Activated CD4-positive, alpha-beta memory T cell treated with anti-CD3 and anti-CD28 coated beads for 36 hours (primary cell): ENCODE measurements around the gene ASPG. TPM values are rescaled to one million over a fixed set of nuclear protein-coding genes. Genes with fewer than 3 reads are reported as not detected.

Experiments used
- CTCF ChIA-PET: fragments of 350-600 bp; sonication (Branson Sonifier 250); formaldehyde crosslinking; loops from one replicate; lab custom pipeline; 2021; ENCODE audit warnings: antibody characterized with exemption, inconsistent platforms; lab: Charles Lee
- POLR2A ChIA-PET: fragments of 350-600 bp; sonication (Branson Sonifier 250); formaldehyde crosslinking; loops from one replicate; lab custom pipeline; 2021; ENCODE audit warnings: antibody characterized with exemption; lab: Charles Lee
- DNase-seq: peaks from one replicate; pipeline ENCODE4 v3.0.0-alpha.2; 2020
- H3K27ac Mint-ChIP-seq: one replicate; pipeline ENCODE4 v1.8.0; 2021; ENCODE audit warnings: mixed read lengths
- H3K27me3 Mint-ChIP-seq: one replicate; pipeline ENCODE4 v1.8.0; 2021; ENCODE audit warnings: mixed read lengths
- H3K36me3 Mint-ChIP-seq: one replicate; pipeline ENCODE4 v1.8.0; 2021; ENCODE audit warnings: mixed read lengths
- H3K4me1 Mint-ChIP-seq: one replicate; pipeline ENCODE4 v1.8.0; 2021; ENCODE audit warnings: low read depth, mixed read lengths
- H3K4me3 Mint-ChIP-seq: one replicate; pipeline ENCODE4 v1.8.0; 2021; ENCODE audit warnings: mild to moderate bottlenecking, mixed read lengths
- H3K9me3 Mint-ChIP-seq: one replicate; pipeline ENCODE4 v1.8.0; 2021; ENCODE audit warnings: mixed read lengths
- intact Hi-C: fragments of 100-400 bp; cut with micrococcal nuclease; formaldehyde crosslinking; loops from one replicate; pipeline ENCODE4 v1.15.1; 2023
- total RNA-seq, 2 experiments: library from RNA; stranded (reverse); gene quantifications; one replicate each; pipeline ENCODE4 v1.2.3, GENCODE V29; 2021

Gene ASPG
- total RNA-seq, 2 experiments from 2014 or later: not detected

GRCh38 chr14:104090071-104090748 is 4.7 kb downstream of the ASPG start:
- intact Hi-C loops: loop anchor here (5.0 kb wide), 1 partner anchor 47 kb away; the partner anchor contains the start of gene KIF26A
- DNase-seq: no peak
- ChIA-PET CTCF (no interaction called here), POLR2A (no interaction called here)
- peaks cover 4% of the 10 kb centered on the region for H3K27me3 Mint-ChIP-seq
- no peak overlapping the region for H3K27ac Mint-ChIP-seq
- no peaks in the 10 kb centered on the region for H3K9me3 Mint-ChIP-seq
- peaks cover 5% of the 10 kb centered on the region for H3K4me1 Mint-ChIP-seq
- H3K4me3 Mint-ChIP-seq: no peak overlapping the region
- H3K36me3 Mint-ChIP-seq: no peaks in the 10 kb centered on the region

- Mint-ChIP-seq H3K27me3 (peaks cover 5% of the 10 kb centered on the region), H3K36me3 (no peaks in the 10 kb centered on the region), H3K4me3 (no peak overlapping the region), H3K27ac (no peak overlapping the region), H3K4me1 (peaks cover 5% of the 10 kb centered on the region), H3K9me3 (no peaks in the 10 kb centered on the region)
- intact Hi-C loops: loop anchor here (5.0 kb wide), 1 partner anchor 46 kb away; the partner anchor contains the start of gene KIF26A
- no peak for DNase-seq
- CTCF ChIA-PET: interaction anchor here (3.5 kb wide), 1 partner anchor 13 kb away, joined by 26 read pairs; no protein-coding TSS in a partner anchor
- POLR2A ChIA-PET: no interaction called here
Measured at GRCh38 chr14:104091061-104091926, 5.8 kb downstream of the ASPG start.

- Mint-ChIP-seq H3K4me3 (no peak overlapping the region), H3K36me3 (no peaks in the 10 kb centered on the region), H3K9me3 (no peaks in the 10 kb centered on the region), H3K27me3 (peaks cover 4% of the 10 kb centered on the region), H3K27ac (no peak overlapping the region), H3K4me1 (peaks cover 5% of the 10 kb centered on the region)
- POLR2A ChIA-PET: no interaction called here
- intact Hi-C loops: loop anchor here (5.0 kb wide), 1 partner anchor 45 kb away; the partner anchor contains the start of gene KIF26A
- no peak for DNase-seq
- CTCF ChIA-PET: interaction anchor here (3.5 kb wide), 1 partner anchor 14 kb away, joined by 26 read pairs; no protein-coding TSS in a partner anchor
Measured at GRCh38 chr14:104091927-104092771, 6.6 kb downstream of the ASPG start.

GRCh38 chr14:104092931-104093365 is 7.4 kb downstream of the ASPG start:
- intact Hi-C loops: loop anchor here (5.0 kb wide), 1 partner anchor 44 kb away; the partner anchor contains the start of gene KIF26A
- Mint-ChIP-seq H3K27ac (no peak overlapping the region), H3K9me3 (no peaks in the 10 kb centered on the region), H3K4me3 (no peak overlapping the region), H3K36me3 (no peaks in the 10 kb centered on the region), H3K4me1 (peaks cover 5% of the 10 kb centered on the region), H3K27me3 (peaks cover 3% of the 10 kb centered on the region)
- ChIA-PET POLR2A (no interaction called here), CTCF (interaction anchor here (1.5 to 3.5 kb wide), 3 partner anchors 8 to 471 kb away, joined by 4 to 26 read pairs (median 5); no protein-coding TSS in a partner anchor)
- no peak for DNase-seq

- CTCF ChIA-PET: interaction anchor here (0.7 to 3.5 kb wide), 8 partner anchors 9 to 471 kb away, joined by 3 to 26 read pairs (median 4); no protein-coding TSS in a partner anchor
Measured at GRCh38 chr14:104093366-104094055, 8.0 kb downstream of the ASPG start.

GRCh38 chr14:104094056-104094708 is 8.7 kb downstream of the ASPG start:
- CTCF ChIA-PET: interaction anchor here (0.7 to 3.5 kb wide), 8 partner anchors 9 to 470 kb away, joined by 3 to 26 read pairs (median 4); no protein-coding TSS in a partner anchor
- H3K4me3 Mint-ChIP-seq: no peak overlapping the region
- H3K27me3 Mint-ChIP-seq: peaks cover 3% of the 10 kb centered on the region
- POLR2A ChIA-PET: no interaction called here
- peaks cover 5% of the 10 kb centered on the region for H3K4me1 Mint-ChIP-seq
- H3K27ac Mint-ChIP-seq: no peak overlapping the region
- no peak for DNase-seq
- no peaks in the 10 kb centered on the region for H3K36me3 Mint-ChIP-seq
- intact Hi-C loops: loop anchor here (5.0 kb wide), 1 partner anchor 43 kb away; the partner anchor contains the start of gene KIF26A
- H3K9me3 Mint-ChIP-seq: no peaks in the 10 kb centered on the region

More at GRCh38 chr14:104093366-104094055, 8.0 kb downstream of the ASPG start:
- Mint-ChIP-seq H3K27me3 (peaks cover 3% of the 10 kb centered on the region), H3K27ac (no peak overlapping the region), H3K9me3 (no peaks in the 10 kb centered on the region), H3K4me3 (no peak overlapping the region), H3K4me1 (peaks cover 5% of the 10 kb centered on the region), H3K36me3 (no peaks in the 10 kb centered on the region)
- POLR2A ChIA-PET: no interaction called here
- DNase-seq: no peak
- intact Hi-C loops: loop anchor here (5.0 kb wide), 1 partner anchor 44 kb away; the partner anchor contains the start of gene KIF26A

GRCh38 chr14:104094709-104095425 is 9.4 kb downstream of the ASPG start:
- peaks cover 3% of the 10 kb centered on the region for H3K27me3 Mint-ChIP-seq
- H3K36me3 Mint-ChIP-seq: no peaks in the 10 kb centered on the region
- ChIA-PET POLR2A (no interaction called here), CTCF (interaction anchor here (0.6 to 3.5 kb wide), 9 partner anchors 10 to 470 kb away, joined by 3 to 26 read pairs (median 4); no protein-coding TSS in a partner anchor)
- peak; percentile 82 for DNase-seq
- H3K27ac Mint-ChIP-seq: no peak overlapping the region
- intact Hi-C loops: loop anchor here (5.0 kb wide), 1 partner anchor 42 kb away; the partner anchor contains the start of gene KIF26A
- H3K4me1 Mint-ChIP-seq: peaks cover 5% of the 10 kb centered on the region
- no peak overlapping the region for H3K4me3 Mint-ChIP-seq
- H3K9me3 Mint-ChIP-seq: no peaks in the 10 kb centered on the region

GRCh38 chr14:104095426-104096310 is 10.2 kb downstream of the ASPG start:
- H3K4me3 Mint-ChIP-seq: peak overlapping the region; percentile 28
- ChIA-PET CTCF (interaction anchor here (0.6 to 2.4 kb wide), 4 partner anchors 8 to 468 kb away, joined by 3 to 13 read pairs (median 8); no protein-coding TSS in a partner anchor), POLR2A (no interaction called here)
- H3K27me3 Mint-ChIP-seq: peaks cover 3% of the 10 kb centered on the region
- peaks cover 5% of the 10 kb centered on the region for H3K4me1 Mint-ChIP-seq
- H3K27ac Mint-ChIP-seq: no peak overlapping the region
- H3K9me3 Mint-ChIP-seq: no peaks in the 10 kb centered on the region
- no peak for DNase-seq
- intact Hi-C loops: no loop called here
- H3K36me3 Mint-ChIP-seq: no peaks in the 10 kb centered on the region

GRCh38 chr14:104096318-104096717 is 10.8 kb downstream of the ASPG start:
- ChIA-PET POLR2A (no interaction called here), CTCF (interaction anchor here (0.9 to 2.4 kb wide), 2 partner anchors 8 to 18 kb away, joined by 3 to 12 read pairs; no protein-coding TSS in a partner anchor)
- DNase-seq: no peak
- Mint-ChIP-seq H3K27ac (no peak overlapping the region), H3K36me3 (no peaks in the 10 kb centered on the region), H3K27me3 (peaks cover 3% of the 10 kb centered on the region), H3K4me1 (peaks cover 5% of the 10 kb centered on the region), H3K9me3 (no peaks in the 10 kb centered on the region), H3K4me3 (no peak overlapping the region)
- intact Hi-C loops: no loop called here
